GM08714 (cell line): ENCODE results near the gene RAB15.

ENCODE experiments used
- H3K4me3 ChIP-seq: fragments of 200-500 bp; sonication (Bioruptor generic); 2 replicates; pipeline ENCODE4 v1.5.1; 2014; ENCODE audit warnings: mild to moderate bottlenecking, low read length, inconsistent platforms
- ZNF274 ChIP-seq: IDR thresholded peaks from 2 replicates; pipeline ENCODE4 v1.6.1; 2012; ENCODE audit warnings: mild to moderate bottlenecking, low read depth, low read length

The RAB15 gene

DNA sequence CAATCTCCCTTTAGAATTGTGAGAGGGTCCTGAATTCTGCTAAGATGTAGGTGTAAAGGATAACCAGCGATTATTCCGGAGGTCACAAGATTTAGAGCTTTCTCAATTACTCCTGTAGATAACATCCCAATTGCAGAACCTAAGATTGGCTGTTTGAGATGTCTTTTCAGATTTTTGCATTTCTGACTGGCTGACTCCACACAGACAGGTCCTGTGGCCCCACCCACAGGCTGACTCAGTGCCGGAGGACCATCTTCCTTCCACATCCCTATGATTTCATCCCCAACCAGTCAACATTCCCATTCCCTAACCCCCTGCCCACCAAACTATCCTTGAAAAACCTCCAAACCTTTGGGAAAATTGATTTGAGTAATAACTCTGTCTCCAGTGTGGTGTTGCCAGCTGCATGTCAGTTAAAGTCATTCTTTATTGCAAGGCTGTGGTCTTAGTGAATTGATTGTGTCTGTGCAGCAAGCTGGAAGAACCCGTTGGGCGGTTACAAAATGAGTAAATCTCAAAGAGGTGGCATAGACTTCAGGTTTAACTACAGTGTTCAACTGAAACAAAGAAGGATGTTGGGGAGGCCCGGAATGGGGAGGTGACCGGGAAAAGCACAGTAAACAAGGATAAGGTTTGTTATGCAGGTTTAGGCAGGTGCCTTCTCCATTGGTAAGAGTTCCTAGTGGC lies 25.1 kb upstream of the RAB15 start:
- no peak overlapping the region for H3K4me3 ChIP-seq
- no peak for TF ChIP-seq ZNF274

DNA sequence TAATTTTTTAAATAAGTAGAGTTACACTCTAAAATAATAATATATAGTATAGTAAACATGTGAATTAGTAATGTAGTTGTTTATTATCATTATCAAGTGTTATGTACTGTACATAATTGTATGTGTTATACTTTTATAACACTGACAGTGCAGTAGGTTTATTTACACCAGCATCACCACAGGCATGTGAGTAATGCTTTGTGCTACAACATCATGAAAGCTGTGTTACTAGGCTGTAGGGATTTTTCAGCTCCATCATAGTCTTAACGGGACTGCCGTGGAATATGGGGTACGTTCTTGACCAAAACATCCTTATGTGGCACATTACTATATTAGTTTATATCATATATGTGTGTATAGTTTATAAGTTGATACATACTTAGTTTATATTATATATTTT lies 23.2 kb upstream of the RAB15 start:
- H3K4me3 ChIP-seq, result no peak overlapping the region
- TF ChIP-seq ZNF274, result no peak

DNA sequence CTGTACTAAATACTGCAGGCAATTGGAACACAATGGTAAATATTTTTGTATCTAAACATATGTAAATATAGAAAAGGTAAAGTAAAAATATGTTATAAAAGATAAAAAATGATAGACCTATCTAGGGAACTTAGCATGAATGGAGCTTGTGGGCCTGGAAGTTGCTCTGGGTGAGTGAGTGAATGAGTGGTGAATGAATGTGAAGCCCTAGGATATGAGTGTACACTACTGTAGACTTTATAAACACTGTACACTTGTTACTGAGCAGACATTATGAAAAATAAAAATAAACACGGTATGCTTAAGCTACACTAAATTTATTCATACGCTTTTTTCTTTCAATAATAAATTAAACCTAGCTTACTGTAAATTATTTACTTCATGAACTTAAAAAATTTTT lies 22.4 kb upstream of the RAB15 start:
- no peak overlapping the region for H3K4me3 ChIP-seq
- no peak for TF ChIP-seq ZNF274

DNA sequence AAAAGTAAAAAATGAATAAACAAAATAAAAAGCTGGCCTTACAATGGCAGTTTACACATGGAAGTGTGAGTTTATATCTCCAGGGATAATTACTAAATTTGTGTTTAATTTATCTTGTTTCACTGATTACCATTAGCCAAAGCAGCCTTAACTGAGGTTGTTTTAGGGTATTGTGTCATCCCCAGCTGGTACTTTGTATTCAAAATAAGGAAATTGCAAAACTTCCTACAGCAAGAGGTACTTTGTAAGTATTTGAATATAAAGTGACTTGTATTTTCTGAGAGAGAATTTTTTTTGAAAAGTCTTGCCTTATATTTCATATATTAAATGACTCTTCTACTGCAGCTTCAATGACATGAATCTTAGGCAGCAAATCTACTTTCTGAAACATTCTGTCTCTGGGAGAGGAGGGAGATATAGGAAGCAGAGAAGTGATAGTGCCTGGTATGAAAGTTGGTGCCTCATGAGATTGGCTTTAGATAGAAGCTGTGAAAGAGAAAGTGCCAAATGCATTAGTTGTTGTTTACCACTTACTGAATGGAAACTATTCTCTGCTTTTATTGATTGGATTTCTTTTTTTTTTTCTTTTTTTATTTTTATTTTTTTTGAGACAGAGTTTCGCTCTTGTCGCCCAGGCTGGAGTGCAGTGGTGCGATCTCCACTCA lies 21.3 kb upstream of the RAB15 start:
- TF ChIP-seq ZNF274, result no peak

DNA sequence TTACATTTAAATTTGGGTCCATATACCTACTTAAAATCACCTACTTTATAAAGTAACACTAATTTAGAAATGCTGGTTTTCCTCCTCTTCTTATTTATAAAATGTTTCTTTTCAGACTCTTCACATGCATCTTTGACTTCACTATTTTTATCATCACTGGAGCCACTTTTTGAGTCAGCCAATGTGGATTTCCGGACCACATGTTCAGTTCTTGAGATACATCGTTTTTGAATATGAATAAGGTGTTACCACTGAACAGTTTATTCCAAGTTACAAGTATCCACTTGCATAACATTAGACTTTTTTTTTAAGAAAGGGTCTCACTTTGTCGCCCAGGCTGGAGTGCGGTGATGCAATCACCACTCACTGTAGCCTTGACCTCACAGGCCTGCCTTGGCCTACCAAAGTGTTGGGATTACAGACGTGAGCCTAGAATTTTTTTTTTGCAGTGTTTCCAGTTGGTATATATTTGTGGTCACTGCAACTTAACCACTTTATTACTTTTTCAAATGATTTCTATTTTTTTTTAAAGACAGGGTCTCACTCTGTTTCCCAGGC lies 20.3 kb upstream of the RAB15 start:
- H3K4me3 ChIP-seq, result no peak overlapping the region
- no peak for TF ChIP-seq ZNF274

More for the DNA sequence above, 21.3 kb upstream of the RAB15 start:
- H3K4me3 ChIP-seq, result no peak overlapping the region

DNA sequence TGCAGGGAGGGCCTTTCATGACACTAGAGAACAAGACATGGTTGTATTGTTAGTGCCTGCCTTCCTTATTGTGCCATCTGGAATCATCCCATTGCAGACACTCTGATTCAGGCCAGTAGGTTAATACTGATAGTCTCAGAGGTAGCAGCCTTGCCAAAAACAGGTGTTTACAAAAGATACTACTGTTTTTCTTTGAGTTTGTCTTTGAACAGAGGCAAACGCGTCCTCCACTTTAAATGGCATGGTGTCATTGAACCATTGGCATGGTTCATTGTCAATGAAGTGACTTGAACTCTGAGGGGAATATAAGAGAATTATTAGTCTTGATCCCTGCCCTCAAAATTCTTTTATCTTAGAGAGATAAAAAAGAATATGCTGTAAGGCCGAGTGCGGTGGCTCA lies 18.8 kb upstream of the RAB15 start:
- no peak overlapping the region for H3K4me3 ChIP-seq
- TF ChIP-seq ZNF274, result no peak

DNA sequence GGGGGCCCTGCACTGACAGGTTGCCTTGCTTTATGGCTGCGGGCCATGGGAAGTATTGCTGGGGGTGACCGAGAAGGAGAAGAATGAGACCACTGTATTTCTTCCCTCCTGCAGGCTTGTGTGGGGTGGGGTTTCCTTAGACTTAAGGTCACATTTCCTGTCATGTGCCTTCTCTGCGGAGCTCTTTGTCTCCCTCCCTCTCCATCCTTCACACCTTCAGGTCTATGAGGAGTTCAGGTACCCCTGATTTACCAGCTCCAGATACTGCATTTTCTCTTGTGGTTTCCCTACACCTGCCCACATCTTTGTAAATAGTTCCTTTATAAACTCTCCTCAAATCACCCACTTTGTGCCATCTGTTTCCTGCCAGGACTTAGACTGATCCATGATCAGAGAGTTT lies 18.2 kb upstream of the RAB15 start:
- H3K4me3 ChIP-seq, result no peak overlapping the region
- TF ChIP-seq ZNF274, result no peak

DNA sequence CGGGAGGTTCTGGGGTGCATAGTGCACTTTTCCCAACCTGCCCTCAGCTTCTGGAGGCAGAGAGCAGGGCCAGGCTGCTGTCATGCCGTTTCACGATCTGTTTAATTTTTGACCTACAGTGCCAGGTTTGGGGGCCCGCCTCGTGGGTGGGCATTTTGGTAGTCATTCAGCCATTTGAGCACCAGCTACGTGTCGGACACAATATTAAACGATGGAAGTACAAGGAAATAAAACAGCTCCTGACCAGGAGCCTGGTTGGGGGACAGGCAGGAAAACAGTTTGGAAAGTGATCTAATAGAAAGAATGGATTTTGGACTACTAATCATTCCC lies 15.3 kb upstream of the RAB15 start:
- peak overlapping the region; percentile 92 for H3K4me3 ChIP-seq
- no peak for TF ChIP-seq ZNF274

DNA sequence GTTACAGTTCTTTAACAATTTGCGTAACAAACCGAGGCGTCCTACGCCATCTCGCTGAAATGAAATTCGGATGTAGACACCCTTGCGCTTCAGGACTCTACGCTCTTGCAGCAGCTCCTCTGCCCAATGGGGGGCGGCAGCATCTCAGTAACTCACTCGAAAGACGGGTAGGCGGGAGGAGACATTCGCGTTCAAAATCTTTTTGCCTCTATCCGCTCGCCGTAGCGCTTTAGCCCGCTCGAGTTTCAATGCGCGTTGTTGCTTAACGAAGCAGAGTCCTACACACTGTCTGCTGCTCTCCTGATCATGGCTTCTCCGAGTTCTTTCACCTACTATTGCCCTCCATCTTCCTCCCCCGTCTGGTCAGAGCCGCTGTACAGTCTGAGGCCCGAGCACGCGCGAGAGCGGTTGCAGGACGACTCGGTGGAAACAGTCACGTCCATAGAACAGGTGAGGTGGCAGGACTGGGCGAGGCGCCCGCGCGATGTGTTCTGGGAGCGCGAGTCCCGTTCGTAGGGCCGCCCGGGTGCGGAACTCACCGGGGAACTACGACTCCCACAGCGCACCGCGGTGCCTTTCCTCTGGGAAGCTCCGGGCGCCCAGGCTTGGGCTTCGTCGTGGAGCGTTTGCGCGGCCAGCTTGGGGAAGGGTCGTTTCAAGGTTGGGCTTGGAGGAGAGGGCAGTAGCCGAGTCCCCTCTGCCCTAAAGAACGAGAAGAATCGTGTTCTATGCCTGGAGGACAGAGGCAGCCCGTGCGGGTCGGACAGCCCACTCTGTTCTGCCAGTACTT lies 14.7 kb upstream of the RAB15 start, which contains the start of gene FNTB:
Gene FNTB, plus strand, starts transcription at position 248 of the 790 bp plus-strand sequence. Its CDS starts 59 bp downstream, at position 307.
- peak within 1 kb of the TSS; percentile 92 for H3K4me3 ChIP-seq
- no peak for TF ChIP-seq ZNF274

DNA sequence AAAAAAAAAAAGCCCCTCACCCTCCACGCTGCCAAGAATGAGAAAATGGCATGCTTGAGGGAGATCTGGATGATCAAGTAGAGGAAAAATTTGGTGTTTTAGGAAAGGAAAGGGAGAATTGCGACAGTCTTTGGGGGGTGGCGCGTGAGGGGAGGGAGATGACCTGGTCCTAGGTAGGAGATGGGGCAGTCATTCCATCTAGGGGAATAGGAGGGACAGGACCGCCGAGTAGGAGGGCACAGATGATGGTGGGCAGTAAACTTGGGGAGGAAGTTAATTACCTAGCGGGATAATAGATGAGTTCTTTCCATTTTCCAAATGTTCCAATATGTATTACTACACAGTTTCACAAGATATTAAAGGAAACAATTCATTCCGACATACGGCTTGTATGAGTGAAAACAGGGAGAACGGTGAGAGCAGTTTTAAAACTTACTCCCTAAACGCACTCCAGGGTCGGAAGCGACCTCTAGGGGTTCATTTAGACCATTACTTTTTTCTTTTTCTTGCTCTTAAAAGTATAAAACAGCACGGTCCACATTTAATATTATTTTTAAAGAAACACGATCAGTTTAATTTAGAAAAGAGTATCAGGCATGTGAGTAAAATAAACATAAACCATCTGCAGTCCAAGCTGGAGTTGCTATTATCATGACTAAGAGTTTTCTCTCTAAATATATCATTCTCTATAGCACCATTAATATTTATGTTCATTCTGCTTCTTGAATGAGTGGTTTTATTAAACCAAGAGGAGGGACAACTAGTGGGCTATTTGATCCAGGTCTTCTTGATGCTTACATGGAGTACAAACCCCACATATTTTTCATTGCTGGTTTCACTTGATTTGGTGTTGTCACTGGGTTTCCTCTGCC lies 11.5 kb upstream of the RAB15 start:
- TF ChIP-seq ZNF274, result no peak
- H3K4me3 ChIP-seq, result peak overlapping the region; percentile 10; the same call in 1 of the 2 replicates

DNA sequence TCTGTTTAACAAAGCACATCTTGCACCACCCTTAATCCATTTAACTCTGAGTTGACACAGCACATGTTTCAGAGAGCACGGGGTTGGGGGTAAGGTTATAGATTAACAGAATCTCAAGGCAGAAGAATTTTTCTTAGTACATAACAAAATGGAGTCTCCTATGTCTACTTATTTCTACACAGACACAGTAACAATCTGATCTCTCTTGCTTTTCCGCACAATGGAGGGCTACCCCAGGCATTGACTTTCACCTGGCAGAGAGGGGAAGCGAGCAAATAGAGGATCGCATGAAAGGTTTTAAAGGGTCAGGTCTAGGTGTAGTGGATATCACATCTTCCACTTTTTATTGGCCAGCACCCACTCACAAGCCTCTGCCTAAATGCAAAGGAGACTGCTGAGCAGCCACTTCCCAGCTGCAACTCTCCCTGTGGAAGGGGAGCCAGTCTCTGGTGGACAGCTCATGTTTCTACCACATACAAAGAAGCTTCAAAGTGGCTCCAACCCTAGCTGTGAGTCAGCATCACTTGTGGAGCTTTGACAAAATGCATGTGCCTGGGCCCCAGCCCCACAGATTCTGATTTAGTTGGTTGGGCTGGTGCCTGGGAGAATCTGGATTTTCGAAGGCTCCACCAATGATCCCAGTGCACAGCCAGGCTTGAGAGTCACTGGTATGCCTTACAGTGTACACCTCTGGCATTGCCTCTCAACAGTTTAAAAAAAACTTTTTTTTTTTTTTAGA lies 7.4 kb upstream of the RAB15 start:
- no peak overlapping the region for H3K4me3 ChIP-seq
- TF ChIP-seq ZNF274, result no peak

DNA sequence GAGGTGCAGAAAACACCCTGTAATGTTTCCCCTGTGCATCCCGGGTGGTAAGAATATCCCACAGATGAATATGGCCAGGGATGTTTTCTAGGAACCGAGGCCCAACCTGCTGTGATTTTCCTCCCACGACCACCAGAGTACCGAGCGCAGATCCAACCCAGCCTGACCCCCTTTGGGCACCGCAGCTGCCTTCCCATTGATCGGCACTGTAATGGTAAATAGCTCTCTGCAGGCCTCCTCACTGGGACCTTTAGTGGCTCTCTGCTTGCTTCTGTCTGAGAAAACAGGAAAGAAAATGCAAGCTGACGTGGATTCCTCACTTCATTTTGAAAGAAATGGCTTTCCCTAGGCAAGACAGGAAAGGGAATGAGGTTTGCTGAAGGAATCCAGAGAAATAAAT lies 2.4 kb upstream of the RAB15 start:
- no peak for TF ChIP-seq ZNF274
- no peak overlapping the region for H3K4me3 ChIP-seq

DNA sequence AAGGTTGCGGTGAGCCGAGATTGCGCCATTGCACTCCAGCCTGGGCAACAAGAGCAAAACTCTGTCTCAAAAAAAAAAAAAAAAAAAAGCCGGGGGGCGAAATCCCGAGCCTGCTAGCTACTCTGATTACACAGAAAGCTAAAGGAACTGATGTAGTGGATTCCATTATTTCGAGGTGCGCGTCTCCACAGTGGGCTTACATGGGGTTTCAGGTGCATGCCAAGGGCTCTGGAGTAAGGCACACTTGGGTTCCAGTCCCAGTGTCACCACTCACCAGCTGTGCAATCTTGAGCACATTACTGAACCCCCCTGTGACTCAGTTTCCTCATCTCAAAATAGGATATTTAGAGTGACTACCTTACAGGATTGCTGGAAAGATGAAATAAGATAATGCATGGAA lies 1.7 kb upstream of the RAB15 start:
- no peak overlapping the region for H3K4me3 ChIP-seq
- no peak for TF ChIP-seq ZNF274
